Bronchial epithelial cell (primary cell): ENCODE data around the gene CD151. TPM values are rescaled to one million over a fixed set of nuclear protein-coding genes. Genes with fewer than 3 reads are reported as not detected.

Experiments used
- DNase-seq: peaks from one replicate; pipeline ENCODE4 v3.0.0-alpha.2; 2010; ENCODE audit warnings: low read depth
- FAIRE-seq: peaks from 2 replicates; lab custom pipeline; 2011; peaks lifted over from hg19 to GRCh38; lab: Jason Lieb, UNC
- H3K27me3 ChIP-seq: 2 replicates; pipeline ENCODE4 v1.5.1; 2011; ENCODE audit warnings: low read length; ENCODE audit not compliant: control insufficient read depth, insufficient read depth
- H3K36me3 ChIP-seq: 2 replicates; pipeline ENCODE4 v1.5.1; 2011; ENCODE audit warnings: low read length; ENCODE audit not compliant: control insufficient read depth, insufficient read depth
- H3K4me3 ChIP-seq: 2 replicates; pipeline ENCODE4 v1.5.1; 2011; ENCODE audit warnings: mild to moderate bottlenecking, low read depth, low read length, control low read depth
- total RNA-seq: library from RNA; depleted of rRNA; stranded (reverse); fragments of >200 nt; gene quantifications from 2 replicates; pipeline ENCODE4 v1.2.1, GENCODE V29; 2014
- TF ChIP-seq, protein P1 (sequence below): IDR thresholded peaks from 2 replicates; pipeline ENCODE4 v1.5.1; 2011; ENCODE audit warnings: mild to moderate bottlenecking, moderate library complexity, low read length, control low read depth, inconsistent platforms; ENCODE audit not compliant: insufficient read depth, severe bottlenecking

The CD151 gene
- total RNA-seq, 1 donor from 2014 or later: 324 TPM

DNA sequence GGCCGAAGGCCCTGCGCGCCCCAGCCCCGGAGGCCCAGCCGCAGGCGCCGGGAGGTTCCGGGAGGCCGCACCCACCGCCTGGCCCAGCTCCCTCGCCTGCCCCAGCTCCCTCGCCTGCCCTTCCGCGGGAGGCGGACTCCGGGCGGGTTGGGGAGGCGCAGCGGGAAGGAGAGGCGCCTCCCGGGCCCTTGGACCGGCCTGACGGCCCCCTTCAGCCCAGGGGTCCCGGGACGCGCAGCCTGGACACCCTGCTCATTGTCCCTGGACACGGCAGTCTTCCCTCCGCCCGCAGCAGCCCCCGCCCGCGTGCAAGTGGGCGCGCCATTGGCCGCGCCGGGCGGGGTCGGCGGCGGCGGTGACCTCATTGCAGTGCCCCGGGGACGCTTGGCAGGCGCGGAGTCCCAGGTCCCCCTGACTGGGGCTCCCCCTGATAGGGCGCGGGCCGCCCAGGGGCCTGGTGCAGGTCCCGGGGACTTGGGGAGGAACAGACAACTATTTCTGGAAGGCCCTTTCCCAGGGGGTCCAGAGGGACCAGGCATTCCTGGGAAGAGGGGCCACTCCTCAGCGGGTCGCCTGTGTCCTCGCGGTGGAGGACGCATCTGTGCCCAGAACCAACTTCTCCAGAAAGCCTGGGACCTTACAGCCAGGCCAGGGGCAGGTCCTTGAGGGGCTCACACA is 501 bp downstream of the CD151 start:
- no peak for FAIRE-seq
- DNase-seq: no peak
- peak overlapping the region; percentile 67 for H3K4me3 ChIP-seq
- TF ChIP-seq, protein P1, sequence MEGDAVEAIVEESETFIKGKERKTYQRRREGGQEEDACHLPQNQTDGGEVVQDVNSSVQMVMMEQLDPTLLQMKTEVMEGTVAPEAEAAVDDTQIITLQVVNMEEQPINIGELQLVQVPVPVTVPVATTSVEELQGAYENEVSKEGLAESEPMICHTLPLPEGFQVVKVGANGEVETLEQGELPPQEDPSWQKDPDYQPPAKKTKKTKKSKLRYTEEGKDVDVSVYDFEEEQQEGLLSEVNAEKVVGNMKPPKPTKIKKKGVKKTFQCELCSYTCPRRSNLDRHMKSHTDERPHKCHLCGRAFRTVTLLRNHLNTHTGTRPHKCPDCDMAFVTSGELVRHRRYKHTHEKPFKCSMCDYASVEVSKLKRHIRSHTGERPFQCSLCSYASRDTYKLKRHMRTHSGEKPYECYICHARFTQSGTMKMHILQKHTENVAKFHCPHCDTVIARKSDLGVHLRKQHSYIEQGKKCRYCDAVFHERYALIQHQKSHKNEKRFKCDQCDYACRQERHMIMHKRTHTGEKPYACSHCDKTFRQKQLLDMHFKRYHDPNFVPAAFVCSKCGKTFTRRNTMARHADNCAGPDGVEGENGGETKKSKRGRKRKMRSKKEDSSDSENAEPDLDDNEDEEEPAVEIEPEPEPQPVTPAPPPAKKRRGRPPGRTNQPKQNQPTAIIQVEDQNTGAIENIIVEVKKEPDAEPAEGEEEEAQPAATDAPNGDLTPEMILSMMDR: no peak
- peaks cover 23% of the 10 kb centered on the region for H3K36me3 ChIP-seq
- peaks cover 2% of the 10 kb centered on the region for H3K27me3 ChIP-seq

GRCh38 chr11:833849-834311 is 1.1 kb downstream of the CD151 start:
- Histone ChIP-seq H3K36me3 (peaks cover 24% of the 10 kb centered on the region), H3K4me3 (peak overlapping the region; percentile 67), H3K27me3 (peaks cover 2% of the 10 kb centered on the region)
- DNase-seq: peak; percentile 40
- FAIRE-seq: no peak
- TF ChIP-seq, protein P1: no peak

DNA sequence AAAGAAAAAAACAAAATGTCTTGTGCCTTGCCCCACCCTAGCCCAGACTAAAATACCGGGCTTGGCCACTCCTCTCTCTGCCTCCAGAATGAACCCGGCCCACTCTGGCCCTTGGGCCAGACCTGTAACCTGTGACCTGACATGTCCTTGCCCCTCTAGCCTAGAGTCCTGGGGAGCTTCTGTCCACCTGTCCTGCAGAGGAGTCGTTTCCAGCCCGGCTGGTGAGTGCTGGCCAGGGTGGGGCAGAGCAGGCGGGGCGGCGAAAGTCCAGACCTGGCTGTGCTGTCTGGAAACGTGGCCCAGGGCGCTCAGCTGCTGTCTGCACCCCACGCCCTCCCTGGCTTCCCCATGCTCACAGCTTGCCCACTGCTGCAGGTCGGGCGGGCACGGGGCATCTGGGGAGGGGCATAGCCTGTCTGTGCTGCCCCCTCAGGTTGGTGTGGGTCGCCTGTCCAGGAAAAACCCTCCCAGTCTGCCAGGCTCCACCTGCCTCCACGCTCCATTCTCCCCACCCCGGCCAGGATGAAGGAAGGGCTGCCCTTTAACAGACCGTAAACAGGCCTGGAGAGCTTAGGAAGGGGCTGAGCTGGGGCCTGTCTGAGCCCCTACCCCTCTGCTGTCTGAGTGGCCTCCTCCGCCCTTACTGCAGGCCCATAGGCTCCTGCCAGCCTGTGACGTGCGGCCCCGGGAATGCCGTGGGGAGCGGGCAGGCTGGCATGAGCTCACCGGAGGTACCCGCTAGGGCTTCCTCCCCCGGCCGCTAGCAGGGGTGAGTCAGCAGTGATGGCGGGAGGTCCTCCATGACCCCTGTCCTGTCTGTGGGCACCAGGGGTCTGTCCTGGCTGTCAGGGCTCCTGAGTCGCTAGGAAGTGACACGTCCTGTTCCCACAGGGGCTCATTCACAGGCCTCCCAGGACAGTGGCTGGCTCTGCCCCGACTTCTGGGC is 1.9 kb downstream of the CD151 start:
- H3K36me3 ChIP-seq: peaks cover 28% of the 10 kb centered on the region
- TF ChIP-seq, protein P1: no peak

DNA sequence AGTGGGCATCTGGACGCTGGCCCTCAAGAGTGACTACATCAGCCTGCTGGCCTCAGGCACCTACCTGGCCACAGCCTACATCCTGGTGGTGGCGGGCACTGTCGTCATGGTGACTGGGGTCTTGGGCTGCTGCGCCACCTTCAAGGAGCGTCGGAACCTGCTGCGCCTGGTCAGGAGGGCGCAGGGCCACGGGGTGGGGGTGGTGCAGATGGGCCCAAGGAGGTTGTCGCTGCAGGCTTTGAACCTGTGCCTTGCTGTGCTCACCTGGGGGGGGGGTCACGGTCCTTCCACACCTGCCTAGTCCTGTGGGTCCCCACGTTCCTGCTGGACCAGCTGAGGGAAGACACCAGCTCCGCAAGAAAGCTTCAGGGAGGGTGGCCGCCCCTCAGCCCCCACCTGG is 3.5 kb downstream of the CD151 start:
- FAIRE-seq (no peak), DNase-seq (no peak)
- Histone ChIP-seq H3K4me3 (no peak overlapping the region), H3K36me3 (peaks cover 41% of the 10 kb centered on the region), H3K27me3 (no peaks in the 10 kb centered on the region)
- TF ChIP-seq, protein P1: no peak

More for the DNA sequence above, 1.9 kb downstream of the CD151 start:
- FAIRE-seq (peak; percentile 52), DNase-seq (peak; percentile 89)
- Histone ChIP-seq H3K4me3 (peak overlapping the region; percentile 16), H3K27me3 (peaks cover 1% of the 10 kb centered on the region)

- TF ChIP-seq, protein P1: no peak
- no peak overlapping the region for H3K4me3 ChIP-seq
- DNase-seq (no peak), FAIRE-seq (no peak)
- H3K27me3 ChIP-seq: no peaks in the 10 kb centered on the region
- H3K36me3 ChIP-seq: peaks cover 42% of the 10 kb centered on the region
These were observed 3.9 kb downstream of the CD151 start for GRCh38 chr11:836700-837099.
